GM03348 (cell line): Measurements from ENCODE around the gene HERPUD1.

Source experiments
- DNase-seq: peaks from one replicate; pipeline ENCODE4 v3.0.0; 2012; ENCODE audit warnings: low spot score

HERPUD1 gene

GRCh38 chr16:56935201-56935600 is 3.3 kb downstream of the HERPUD1 start:
- DNase-seq, result no peak

GRCh38 chr16:56936491-56936890 is 4.5 kb downstream of the HERPUD1 start:
- DNase-seq, result no peak

- DNase-seq, result no peak
Observed at GRCh38 chr16:56936950-56937349, 5.0 kb downstream of the HERPUD1 start.

GRCh38 chr16:56938664-56939513 is 6.9 kb downstream of the HERPUD1 start:
- no peak for DNase-seq

GRCh38 chr16:56939801-56940200 is 7.9 kb downstream of the HERPUD1 start:
- no peak for DNase-seq

GRCh38 chr16:56941092-56941491 is 9.2 kb downstream of the HERPUD1 start:
- no peak for DNase-seq

GRCh38 chr16:56941856-56942331 is 10.0 kb downstream of the HERPUD1 start:
- DNase-seq, result no peak

GRCh38 chr16:56943761-56944375 is 11.9 kb downstream of the HERPUD1 start:
- DNase-seq, result no peak

- no peak for DNase-seq
Observed at GRCh38 chr16:56944954-56945839, 13.3 kb downstream of the HERPUD1 start.

- no peak for DNase-seq
Observed at GRCh38 chr16:56945847-56946527, 14.0 kb downstream of the HERPUD1 start.

- no peak for DNase-seq
Observed at GRCh38 chr16:56946767-56947603, 15.0 kb downstream of the HERPUD1 start.

- DNase-seq, result no peak
Observed at GRCh38 chr16:56947604-56947995, 15.7 kb downstream of the HERPUD1 start.

GRCh38 chr16:56948234-56948633 is 16.3 kb downstream of the HERPUD1 start:
- no peak for DNase-seq

- no peak for DNase-seq
Observed at GRCh38 chr16:56950051-56950450, 18.1 kb downstream of the HERPUD1 start.

GRCh38 chr16:56950455-56950854 is 18.5 kb downstream of the HERPUD1 start:
- DNase-seq, result no peak

GRCh38 chr16:56950881-56951771 is 19.2 kb downstream of the HERPUD1 start:
- DNase-seq, result peak; percentile 82

GRCh38 chr16:56953006-56953405 is 21.1 kb downstream of the HERPUD1 start:
- DNase-seq, result no peak

- no peak for DNase-seq
Observed at GRCh38 chr16:56956076-56956475, 24.1 kb downstream of the HERPUD1 start.

- no peak for DNase-seq
Observed at GRCh38 chr16:56956756-56957155, 24.8 kb downstream of the HERPUD1 start.
